Keratinocyte (primary cell): ENCODE results near the gene CDK13. TPM values are rescaled to one million over a fixed set of nuclear protein-coding genes. Genes with fewer than 3 reads are reported as not detected.

Experiments used
- DNase-seq: peaks from one replicate; pipeline ENCODE4 v3.0.0-alpha.2; 2011; ENCODE audit warnings: low read depth, missing footprints, low spot score
- FAIRE-seq: peaks from 2 replicates; lab custom pipeline; 2011; peaks lifted over from hg19 to GRCh38; lab: Jason Lieb, UNC
- H2AFZ ChIP-seq: 2 replicates; pipeline ENCODE4 v1.6.0; 2012; ENCODE audit warnings: low read length, control low read depth, inconsistent platforms; ENCODE audit not compliant: control insufficient read depth
- H3K27ac ChIP-seq: 2 replicates; pipeline ENCODE4 v1.5.1; 2011; ENCODE audit warnings: low read length; ENCODE audit not compliant: control insufficient read depth, insufficient read depth
- H3K27me3 ChIP-seq: 3 replicates; pipeline ENCODE4 v1.6.0; 2011; ENCODE audit warnings: low read length; ENCODE audit not compliant: control insufficient read depth, insufficient read depth; ENCODE audit errors: extremely low read depth
- H3K36me3 ChIP-seq, 2 experiments: 2 replicates in 1 of 2; 3 replicates in 1 of 2; pipeline ENCODE4 v1.5.1; 2011; ENCODE audit warnings: low read length in 2 of 2, mild to moderate bottlenecking in 1 of 2; ENCODE audit not compliant: control insufficient read depth in 2 of 2, insufficient read depth in 2 of 2; ENCODE audit errors: extremely low read depth in 1 of 2
- H3K4me1 ChIP-seq: 3 replicates; pipeline ENCODE4 v1.5.1; 2011; ENCODE audit warnings: low read length; ENCODE audit not compliant: control insufficient read depth, insufficient read depth; ENCODE audit errors: extremely low read depth
- H3K4me2 ChIP-seq: 3 replicates; pipeline ENCODE4 v1.6.0; 2011; ENCODE audit warnings: low read depth, low read length; ENCODE audit not compliant: control insufficient read depth, insufficient read depth; ENCODE audit errors: extremely low read depth
- H3K4me3 ChIP-seq, 3 experiments: fragments of 200-600 bp in 1 of 3; sonication (generic) in 1 of 3; 2 replicates in 2 of 3; 3 replicates in 1 of 3; pipeline ENCODE4 v1.5.1; 2011 to 2016; ENCODE audit warnings: low read length in 3 of 3, mild to moderate bottlenecking in 3 of 3, control low read depth in 2 of 3, inconsistent platforms in 1 of 3, low read depth in 1 of 3, mixed read lengths in 1 of 3, mixed run types in 1 of 3, moderate library complexity in 1 of 3; ENCODE audit not compliant: control insufficient read depth in 2 of 3, insufficient read depth in 2 of 3; ENCODE audit errors: extremely low read depth in 1 of 3
- H3K79me2 ChIP-seq: 2 replicates; pipeline ENCODE4 v1.6.0; 2012; ENCODE audit warnings: low read length; ENCODE audit not compliant: control insufficient read depth, insufficient read depth
- H3K9ac ChIP-seq: 3 replicates; pipeline ENCODE4 v1.6.0; 2011; ENCODE audit warnings: low read length; ENCODE audit not compliant: control insufficient read depth, insufficient read depth; ENCODE audit errors: extremely low read depth
- H3K9me1 ChIP-seq: 3 replicates; pipeline ENCODE4 v1.6.0; 2011; ENCODE audit warnings: low read length; ENCODE audit not compliant: control insufficient read depth, insufficient read depth; ENCODE audit errors: extremely low read depth
- H3K9me3 ChIP-seq: 2 replicates; pipeline ENCODE4 v1.5.1; 2012; ENCODE audit warnings: low read depth, low read length; ENCODE audit not compliant: control insufficient read depth
- H4K20me1 ChIP-seq: 3 replicates; pipeline ENCODE4 v1.6.0; 2011; ENCODE audit warnings: low read length; ENCODE audit not compliant: control insufficient read depth, insufficient read depth; ENCODE audit errors: extremely low read depth
- CTCF ChIP-seq, 3 experiments: IDR thresholded peaks in 1 of 3; conservative IDR thresholded peaks in 1 of 3; optimal IDR thresholded peaks in 1 of 3; 2 replicates in 2 of 3; 3 replicates in 1 of 3; pipeline versions ENCODE3 to v1.5.1; 2011; ENCODE audit warnings: low read length in 3 of 3, mild to moderate bottlenecking in 3 of 3, moderate library complexity in 2 of 3, control low read depth in 1 of 3, inconsistent platforms in 1 of 3; ENCODE audit not compliant: insufficient read depth in 2 of 3; ENCODE audit errors: extremely low read depth in 1 of 3
- EZH2 ChIP-seq: IDR thresholded peaks from one replicate; pipeline ENCODE4 v1.6.1; 2012; ENCODE audit warnings: inconsistent platforms, mild to moderate bottlenecking, low read length, moderate library complexity
- dilution Hi-C: fragments of 300-500 bp; cut with MboI; formaldehyde crosslinking; loops from one replicate; pipeline ENCODE4 v1.7.0; 2020; ENCODE audit warnings: low sequenced_read_pairs; ENCODE audit not compliant: extremely low pct_ligation_motif_present
- polyA plus RNA-seq, 5 experiments: library from polyadenylated mRNA; depleted of rRNA in 3 of 5; stranded (reverse) in 3 of 5; stranded (forward) in 1 of 5; unstranded in 1 of 5; fragments of >200 nt; gene quantifications; 1 replicate in 1 of 5; 2 replicates in 3 of 5; 3 replicates in 1 of 5; pipeline versions ENCODE4 v1.2.1 to v1.2.3, GENCODE V29; 2011 to 2012; ENCODE audit warnings: missing spikeins in 2 of 5, low read depth in 1 of 5, low replicate concordance in 1 of 5

The CDK13 gene
- polyA plus RNA-seq, 1 donor (not counting 4 experiments of a cell fraction or from before 2014, with no cell fraction given): 25.4 TPM

- H3K9me1 ChIP-seq: peaks cover 5% of the 10 kb centered on the region
- H3K9me3 ChIP-seq: no peaks in the 10 kb centered on the region
- H3K27me3 ChIP-seq: no peaks in the 10 kb centered on the region
- peaks cover 3% of the 10 kb centered on the region for H4K20me1 ChIP-seq
- H3K4me3 ChIP-seq: peak overlapping the region in 1 of 3 experiments; percentile 6
- H3K4me2 ChIP-seq: peak overlapping the region; percentile 53
- H3K4me1 ChIP-seq: peaks cover 13% of the 10 kb centered on the region
- no peak for TF ChIP-seq CTCF (optimal IDR thresholded peaks at IDR 0.05 in 1 of 3, IDR thresholded peaks at IDR 0.05 in 1 of 3, conservative IDR thresholded peaks at IDR 0.05 in 1 of 3; ENCODE audit: extremely low read depth in 1 of 3, insufficient read depth in 2 of 3, low read length in 3 of 3)
- no peak for TF ChIP-seq EZH2
- H3K27ac ChIP-seq: no peak overlapping the region
- H3K36me3 ChIP-seq: no peaks in the 10 kb centered on the region
- no peak overlapping the region for H2AFZ ChIP-seq
- H3K9ac ChIP-seq: no peak overlapping the region
- dilution Hi-C loops: no loop called here
- H3K79me2 ChIP-seq: peaks cover 82% of the 10 kb centered on the region
- DNase-seq (no peak), FAIRE-seq (no peak)
These were observed 19.4 kb downstream of the CDK13 start for GRCh38 chr7:39969431-39969830.

- H3K9me1 ChIP-seq: peaks cover 5% of the 10 kb centered on the region
- peaks cover 98% of the 10 kb centered on the region for H3K79me2 ChIP-seq
- no peaks in the 10 kb centered on the region for H3K36me3 ChIP-seq
- DNase-seq: no peak
- no peak for FAIRE-seq
- H3K9me3 ChIP-seq: no peaks in the 10 kb centered on the region
- dilution Hi-C loops: no loop called here
- peaks cover 13% of the 10 kb centered on the region for H3K4me1 ChIP-seq
- H3K27me3 ChIP-seq: no peaks in the 10 kb centered on the region
- H3K27ac ChIP-seq: no peak overlapping the region
- H3K4me3 ChIP-seq: no peak overlapping the region
- H3K4me2 ChIP-seq: no peak overlapping the region
- H3K9ac ChIP-seq: no peak overlapping the region
- H4K20me1 ChIP-seq: peaks cover 6% of the 10 kb centered on the region
- TF ChIP-seq CTCF (optimal IDR thresholded peaks at IDR 0.05 in 1 of 3, IDR thresholded peaks at IDR 0.05 in 1 of 3, conservative IDR thresholded peaks at IDR 0.05 in 1 of 3; ENCODE audit: extremely low read depth in 1 of 3, insufficient read depth in 2 of 3, low read length in 3 of 3): no peak
- no peak for TF ChIP-seq EZH2
- H2AFZ ChIP-seq: no peak overlapping the region
These were observed 21.9 kb downstream of the CDK13 start for GRCh38 chr7:39971924-39972323.
